Measurements from ENCODE around the gene TMEM43.

TMEM43 gene

DNA sequence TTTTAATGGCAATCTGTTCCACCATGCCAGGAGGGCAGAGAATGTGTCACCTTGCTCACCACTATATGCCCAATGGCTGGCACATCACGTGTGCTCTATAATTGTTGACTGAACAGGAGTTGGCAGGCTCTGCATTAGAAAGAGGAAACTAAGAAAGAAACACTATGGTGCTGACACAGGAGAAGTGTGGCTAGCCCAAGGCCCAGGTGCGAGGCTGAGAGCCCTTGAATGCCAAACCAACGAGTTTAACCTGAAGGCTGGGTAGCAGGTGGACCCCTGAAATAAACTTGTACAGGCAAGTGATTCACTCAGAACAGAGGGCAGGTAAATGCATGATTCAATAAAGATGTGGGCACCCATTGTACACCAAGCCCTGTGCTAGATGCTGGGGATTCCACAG is 2.6 kb upstream of the TMEM43 start:
- H3K9me3 ChIP-seq (ENCODE audit: control insufficient read depth in 2 of 2, low read length in 2 of 2), result no peaks in the 10 kb centered on the region
- no peaks in the 10 kb centered on the region for H3K27me3 ChIP-seq (ENCODE audit: control insufficient read depth in 2 of 2, insufficient read depth in 2 of 2, low read length in 2 of 2)
- peaks cover 9 to 22% of the 10 kb centered on the region in 2 donors for H3K36me3 ChIP-seq (ENCODE audit: control insufficient read depth in 2 of 2, insufficient read depth in 2 of 2, low read length in 2 of 2)
- no peak overlapping the region for H3K4me3 ChIP-seq (ENCODE audit: low read length in 2 of 2)
- H3K4me1 ChIP-seq (ENCODE audit: control insufficient read depth in 2 of 2, insufficient read depth in 2 of 2, low read length in 2 of 2), result peaks cover 24% of the 10 kb centered on the region in 2 donors
- H3K9ac ChIP-seq (ENCODE audit: low read depth in 1 of 2, low read length in 2 of 2), result no peak overlapping the region
- H3K27ac ChIP-seq (ENCODE audit: low read depth in 2 of 2, low read length in 2 of 2), result no peak overlapping the region

DNA sequence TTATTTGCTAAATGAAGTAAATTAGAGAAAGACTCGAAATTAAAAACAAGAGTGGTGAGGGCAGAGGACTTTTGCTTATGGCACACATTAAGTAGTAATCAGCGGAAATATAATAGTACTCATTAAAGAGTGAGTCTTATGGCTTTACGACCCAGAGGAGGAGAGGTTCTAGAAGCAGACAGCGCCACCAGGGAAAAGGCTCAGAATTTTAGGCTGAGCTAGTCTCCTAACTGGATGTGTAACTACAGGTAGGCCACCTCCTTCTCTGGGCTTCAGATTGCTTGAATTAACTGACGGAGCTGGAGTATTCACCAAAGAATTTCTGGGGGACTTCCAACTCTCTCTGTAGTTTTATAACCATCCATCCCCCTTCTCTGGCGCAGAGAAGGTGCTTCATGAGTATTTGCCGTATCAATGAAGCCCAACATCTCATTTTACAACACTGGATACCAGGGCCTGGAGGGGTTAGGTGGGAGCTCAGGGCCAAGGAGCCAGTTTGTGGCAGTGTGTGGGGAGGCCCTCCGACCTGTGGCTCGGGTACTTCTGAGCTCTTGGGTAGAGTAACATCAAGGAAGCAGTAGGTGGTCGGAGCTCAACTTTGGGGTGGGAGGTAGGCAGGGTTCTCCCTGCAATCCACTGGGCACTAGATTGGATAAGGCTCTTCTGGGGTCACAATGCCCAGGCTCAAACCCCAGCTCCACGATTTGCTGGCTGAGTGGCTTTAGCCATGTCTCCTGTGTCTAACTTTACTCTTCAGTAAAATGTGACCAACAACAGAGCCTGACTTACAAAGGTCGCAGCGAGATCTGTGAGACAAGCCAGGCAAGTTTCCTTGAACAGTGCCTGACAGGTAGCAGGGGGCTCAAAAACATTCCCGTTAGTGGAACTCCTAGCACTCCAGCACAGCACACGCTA is 1.3 kb upstream of the TMEM43 start:
- H3K4me3 ChIP-seq (ENCODE audit: low read length in 2 of 2), result peak overlapping the region; percentile 88 to 92
- peaks cover 9 to 27% of the 10 kb centered on the region in 2 donors for H3K36me3 ChIP-seq (ENCODE audit: control insufficient read depth in 2 of 2, insufficient read depth in 2 of 2, low read length in 2 of 2)
- H3K27me3 ChIP-seq (ENCODE audit: control insufficient read depth in 2 of 2, insufficient read depth in 2 of 2, low read length in 2 of 2), result no peaks in the 10 kb centered on the region
- H3K4me1 ChIP-seq (ENCODE audit: control insufficient read depth in 2 of 2, insufficient read depth in 2 of 2, low read length in 2 of 2), result peaks cover 24% of the 10 kb centered on the region in 2 donors
- no peaks in the 10 kb centered on the region for H3K9me3 ChIP-seq (ENCODE audit: control insufficient read depth in 2 of 2, low read length in 2 of 2)
- peak overlapping the region; percentile 77 to 94 for H3K9ac ChIP-seq (ENCODE audit: low read depth in 1 of 2, low read length in 2 of 2)
- H3K27ac ChIP-seq (ENCODE audit: low read depth in 2 of 2, low read length in 2 of 2), result peak overlapping the region; percentile 91 to 92

DNA sequence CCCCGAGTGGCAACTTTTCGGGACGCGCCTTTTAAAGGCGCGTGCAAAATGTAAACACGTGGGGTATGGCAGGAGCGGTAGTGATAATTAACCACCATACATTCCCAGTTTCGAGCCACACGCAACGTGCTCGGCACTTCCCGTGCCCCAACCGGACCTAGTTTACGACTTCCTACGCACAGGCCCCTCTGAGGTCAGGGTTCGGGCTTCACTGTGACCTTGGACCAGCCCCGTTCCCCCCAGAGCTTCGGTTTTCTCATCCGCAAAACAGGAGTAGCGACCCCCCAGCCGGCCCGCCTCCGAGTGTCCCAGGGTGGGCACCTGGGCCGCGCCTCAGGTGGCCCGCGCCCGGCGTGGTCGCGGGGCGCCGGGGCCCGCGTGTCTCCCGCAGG is 633 bp upstream of the TMEM43 start:
- Histone ChIP-seq H3K9ac (ENCODE audit: low read depth in 1 of 2, low read length in 2 of 2) (peak overlapping the region; percentile 77 to 94), H3K27me3 (ENCODE audit: control insufficient read depth in 2 of 2, insufficient read depth in 2 of 2, low read length in 2 of 2) (no peaks in the 10 kb centered on the region), H3K4me3 (ENCODE audit: low read length in 2 of 2) (peak overlapping the region; percentile 88 to 92), H3K36me3 (ENCODE audit: control insufficient read depth in 2 of 2, insufficient read depth in 2 of 2, low read length in 2 of 2) (peaks cover 13 to 26% of the 10 kb centered on the region in 2 donors), H3K9me3 (ENCODE audit: control insufficient read depth in 2 of 2, low read length in 2 of 2) (no peaks in the 10 kb centered on the region), H3K27ac (ENCODE audit: low read depth in 2 of 2, low read length in 2 of 2) (peak overlapping the region; percentile 91 to 92), H3K4me1 (ENCODE audit: control insufficient read depth in 2 of 2, insufficient read depth in 2 of 2, low read length in 2 of 2) (peaks cover 24% of the 10 kb centered on the region in 2 donors)

DNA sequence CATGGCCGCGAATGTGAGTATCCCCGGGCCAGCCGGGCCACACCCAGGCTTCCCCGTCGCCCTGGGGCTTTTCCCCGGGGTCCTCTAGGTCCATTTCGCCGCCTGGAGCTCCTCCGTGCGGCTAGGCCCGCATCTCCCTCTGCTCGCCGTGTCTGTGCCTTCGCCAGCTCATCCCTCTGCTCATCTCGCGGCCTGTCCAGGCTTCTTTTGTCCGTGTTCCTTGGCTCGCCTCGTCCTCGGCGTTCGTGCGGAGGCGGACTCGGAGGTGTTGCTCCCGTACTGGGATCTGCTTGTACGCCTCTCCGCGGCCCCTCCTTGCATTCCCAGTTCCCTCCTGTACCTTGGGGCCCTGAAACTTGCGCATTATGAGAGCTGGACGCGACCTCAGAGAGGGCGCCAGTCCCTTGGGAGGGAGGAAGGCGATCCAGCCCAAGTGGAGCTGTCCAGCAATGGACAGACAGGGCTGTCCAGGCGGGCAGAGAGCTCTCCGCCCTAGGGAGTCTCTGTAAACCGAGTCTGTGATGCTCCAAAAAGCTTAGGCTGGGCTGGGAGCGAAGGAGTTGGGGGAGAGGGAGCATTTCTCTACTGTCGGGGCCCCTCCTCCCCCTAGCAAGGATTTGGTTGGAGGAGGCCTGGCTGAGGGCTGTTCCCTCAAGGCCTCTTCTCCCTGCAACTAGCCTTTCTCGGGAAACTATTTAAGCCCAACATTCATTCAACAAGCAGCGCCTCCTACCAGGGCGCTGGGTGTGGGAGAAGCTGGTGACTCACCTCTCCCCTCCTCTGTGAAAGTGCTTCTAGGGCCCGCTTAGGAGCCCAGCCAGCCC is 553 bp downstream of the TMEM43 start:
- Histone ChIP-seq H3K4me1 (ENCODE audit: control insufficient read depth in 2 of 2, insufficient read depth in 2 of 2, low read length in 2 of 2) (peaks cover 24% of the 10 kb centered on the region in 2 donors), H3K4me3 (ENCODE audit: low read length in 2 of 2) (peak overlapping the region; percentile 88 to 92), H3K9ac (ENCODE audit: low read depth in 1 of 2, low read length in 2 of 2) (peak overlapping the region; percentile 93 to 94), H3K36me3 (ENCODE audit: control insufficient read depth in 2 of 2, insufficient read depth in 2 of 2, low read length in 2 of 2) (peaks cover 22 to 24% of the 10 kb centered on the region in 2 donors), H3K27ac (ENCODE audit: low read depth in 2 of 2, low read length in 2 of 2) (peak overlapping the region; percentile 91 to 92), H3K9me3 (ENCODE audit: control insufficient read depth in 2 of 2, low read length in 2 of 2) (no peaks in the 10 kb centered on the region), H3K27me3 (ENCODE audit: control insufficient read depth in 2 of 2, insufficient read depth in 2 of 2, low read length in 2 of 2) (no peaks in the 10 kb centered on the region)

DNA sequence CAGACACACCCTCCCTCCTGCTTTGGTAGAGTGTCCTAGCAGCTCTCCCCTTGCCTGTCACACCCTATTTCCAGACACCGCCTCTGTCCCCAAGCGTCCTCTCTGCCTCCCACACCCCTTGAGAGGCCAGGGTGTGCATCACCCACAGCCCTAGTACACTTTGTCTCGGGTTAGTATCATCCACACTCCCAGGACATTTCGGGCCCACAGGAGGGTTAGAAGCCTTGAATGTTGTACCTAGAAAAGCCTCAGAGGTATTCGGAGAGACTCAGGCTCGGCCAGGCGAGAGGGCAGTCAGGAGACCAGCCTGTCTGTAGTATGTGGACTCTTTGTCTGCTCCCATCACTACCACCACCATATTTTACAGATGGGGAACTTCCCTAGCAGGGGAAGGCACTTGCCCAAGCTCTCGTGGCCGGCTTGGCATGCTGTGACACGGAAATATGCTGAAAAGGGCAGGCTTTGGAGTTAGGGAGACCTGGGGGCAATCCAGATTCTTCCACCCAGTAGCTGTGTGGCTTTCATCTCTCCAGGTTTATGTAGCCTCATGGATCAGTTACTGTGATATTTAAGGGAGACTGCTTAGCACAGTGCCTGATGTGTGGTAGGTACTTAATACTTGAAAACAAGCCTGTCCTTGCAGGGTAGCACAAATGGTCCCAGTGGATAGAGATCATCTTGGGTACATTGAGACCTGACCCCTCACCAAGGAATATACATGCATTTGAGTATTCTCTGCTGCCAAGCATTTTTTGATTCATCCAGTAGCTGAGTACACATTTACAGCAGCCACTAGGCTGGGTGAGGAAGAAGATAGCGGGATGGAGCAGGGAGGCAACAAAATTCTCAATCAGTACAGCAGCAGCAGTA is 1.4 kb downstream of the TMEM43 start:
- Histone ChIP-seq H3K27ac (ENCODE audit: low read depth in 2 of 2, low read length in 2 of 2) (peak overlapping the region; percentile 91 to 92), H3K4me3 (ENCODE audit: low read length in 2 of 2) (peak overlapping the region; percentile 88 to 92), H3K4me1 (ENCODE audit: control insufficient read depth in 2 of 2, insufficient read depth in 2 of 2, low read length in 2 of 2) (peaks cover 24% of the 10 kb centered on the region in 2 donors), H3K9ac (ENCODE audit: low read depth in 1 of 2, low read length in 2 of 2) (peak overlapping the region; percentile 57 to 94), H3K36me3 (ENCODE audit: control insufficient read depth in 2 of 2, insufficient read depth in 2 of 2, low read length in 2 of 2) (peaks cover 29 to 32% of the 10 kb centered on the region in 2 donors), H3K9me3 (ENCODE audit: control insufficient read depth in 2 of 2, low read length in 2 of 2) (no peaks in the 10 kb centered on the region), H3K27me3 (ENCODE audit: control insufficient read depth in 2 of 2, insufficient read depth in 2 of 2, low read length in 2 of 2) (no peaks in the 10 kb centered on the region)

DNA sequence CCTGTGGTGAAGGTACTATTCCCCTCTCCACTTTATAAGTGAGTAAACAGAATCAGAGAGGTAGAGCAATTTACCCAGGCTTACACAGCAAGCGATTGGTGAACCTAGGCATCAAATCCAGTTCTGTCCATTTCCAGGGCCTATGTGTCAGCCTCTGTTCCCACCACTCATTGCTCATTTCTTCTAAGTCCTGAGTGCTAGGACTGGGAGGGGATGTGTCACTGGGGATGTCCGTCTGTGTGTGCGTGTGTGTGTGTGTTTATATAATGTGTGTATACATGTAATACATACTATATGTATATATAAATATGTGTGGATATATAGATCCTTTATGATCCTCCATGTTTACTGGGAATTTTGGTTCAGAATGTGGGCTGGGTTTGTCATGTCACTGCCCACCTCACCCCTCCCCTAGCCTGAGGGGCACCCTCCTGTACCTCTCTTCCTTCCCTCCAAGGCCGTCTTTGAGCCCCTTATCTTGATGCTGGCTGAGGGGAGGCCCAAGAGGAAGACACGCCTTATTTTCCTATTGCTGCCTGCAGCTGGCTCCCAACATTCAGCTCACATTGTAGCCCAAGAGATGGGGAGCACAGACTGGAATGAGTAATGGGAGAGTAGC is 2.1 kb downstream of the TMEM43 start:
- Histone ChIP-seq H3K36me3 (ENCODE audit: control insufficient read depth in 2 of 2, insufficient read depth in 2 of 2, low read length in 2 of 2) (peaks cover 29 to 39% of the 10 kb centered on the region in 2 donors), H3K4me1 (ENCODE audit: control insufficient read depth in 2 of 2, insufficient read depth in 2 of 2, low read length in 2 of 2) (peaks cover 24% of the 10 kb centered on the region in 2 donors), H3K27ac (ENCODE audit: low read depth in 2 of 2, low read length in 2 of 2) (peak overlapping the region in 1 of 2 donors; percentile 92), H3K4me3 (ENCODE audit: low read length in 2 of 2) (peak overlapping the region in 1 of 2 donors; percentile 92), H3K9me3 (ENCODE audit: control insufficient read depth in 2 of 2, low read length in 2 of 2) (no peaks in the 10 kb centered on the region), H3K9ac (ENCODE audit: low read depth in 1 of 2, low read length in 2 of 2) (peak overlapping the region in 1 of 2 donors; percentile 57), H3K27me3 (ENCODE audit: control insufficient read depth in 2 of 2, insufficient read depth in 2 of 2, low read length in 2 of 2) (no peaks in the 10 kb centered on the region)

DNA sequence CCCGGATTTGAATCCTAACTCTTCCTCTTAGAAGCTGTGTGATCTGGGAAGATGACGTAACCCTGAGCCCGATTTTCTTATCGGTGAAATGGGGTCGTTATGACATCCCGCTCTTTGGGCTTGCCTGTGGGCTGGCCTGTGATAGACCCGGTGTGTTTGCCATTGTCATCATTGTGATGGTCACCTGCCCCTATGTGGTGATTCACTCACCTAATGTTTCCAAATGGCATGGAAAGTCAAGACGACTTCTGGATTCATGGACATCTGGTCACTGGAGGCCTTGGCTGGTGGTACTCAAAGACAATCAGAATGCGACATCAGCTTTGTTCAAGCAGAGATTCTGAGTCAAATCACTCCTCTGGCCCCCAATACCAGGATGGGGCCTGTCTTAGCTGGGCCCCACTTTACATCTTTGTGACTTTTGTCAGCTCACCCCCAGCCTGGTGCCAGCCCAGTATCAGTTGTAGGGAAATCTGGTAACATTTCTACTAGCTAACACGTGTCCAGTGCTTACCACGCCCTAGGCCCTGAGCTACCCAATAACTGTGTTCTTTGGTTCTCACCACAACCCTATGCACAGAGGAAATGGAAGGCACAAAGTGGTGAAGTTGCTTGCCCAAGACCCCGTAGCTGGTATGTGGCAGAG is 2.8 kb downstream of the TMEM43 start:
- Histone ChIP-seq H3K4me3 (ENCODE audit: low read length in 2 of 2) (no peak overlapping the region), H3K27me3 (ENCODE audit: control insufficient read depth in 2 of 2, insufficient read depth in 2 of 2, low read length in 2 of 2) (no peaks in the 10 kb centered on the region), H3K36me3 (ENCODE audit: control insufficient read depth in 2 of 2, insufficient read depth in 2 of 2, low read length in 2 of 2) (peaks cover 36 to 45% of the 10 kb centered on the region in 2 donors), H3K4me1 (ENCODE audit: control insufficient read depth in 2 of 2, insufficient read depth in 2 of 2, low read length in 2 of 2) (peaks cover 24 to 25% of the 10 kb centered on the region in 2 donors), H3K27ac (ENCODE audit: low read depth in 2 of 2, low read length in 2 of 2) (no peak overlapping the region), H3K9me3 (ENCODE audit: control insufficient read depth in 2 of 2, low read length in 2 of 2) (no peaks in the 10 kb centered on the region), H3K9ac (ENCODE audit: low read depth in 1 of 2, low read length in 2 of 2) (no peak overlapping the region)

DNA sequence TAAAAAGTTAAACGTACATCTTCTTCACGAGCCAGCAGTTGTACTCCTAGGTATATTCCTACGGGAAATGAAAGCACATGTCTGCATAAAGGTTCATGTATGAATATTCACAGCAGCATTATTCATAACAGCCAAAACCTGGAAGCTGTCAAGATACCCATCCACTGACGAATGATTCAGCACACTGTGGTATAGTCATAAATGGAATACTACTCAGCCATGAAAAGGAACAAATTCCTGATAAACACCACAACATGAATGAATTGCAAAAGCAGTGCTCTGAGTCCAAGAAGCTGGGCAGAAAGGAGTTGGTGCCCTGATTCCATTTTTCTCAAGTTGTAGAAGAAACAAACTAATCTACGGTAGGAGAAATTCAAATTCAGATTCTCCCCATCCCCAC is 3.9 kb downstream of the TMEM43 start:
- Histone ChIP-seq H3K27me3 (ENCODE audit: control insufficient read depth in 2 of 2, insufficient read depth in 2 of 2, low read length in 2 of 2) (no peaks in the 10 kb centered on the region), H3K36me3 (ENCODE audit: control insufficient read depth in 2 of 2, insufficient read depth in 2 of 2, low read length in 2 of 2) (peaks cover 38 to 54% of the 10 kb centered on the region in 2 donors), H3K27ac (ENCODE audit: low read depth in 2 of 2, low read length in 2 of 2) (no peak overlapping the region), H3K9me3 (ENCODE audit: control insufficient read depth in 2 of 2, low read length in 2 of 2) (no peaks in the 10 kb centered on the region), H3K4me3 (ENCODE audit: low read length in 2 of 2) (no peak overlapping the region), H3K4me1 (ENCODE audit: control insufficient read depth in 2 of 2, insufficient read depth in 2 of 2, low read length in 2 of 2) (peaks cover 27 to 31% of the 10 kb centered on the region in 2 donors), H3K9ac (ENCODE audit: low read depth in 1 of 2, low read length in 2 of 2) (no peak overlapping the region)

DNA sequence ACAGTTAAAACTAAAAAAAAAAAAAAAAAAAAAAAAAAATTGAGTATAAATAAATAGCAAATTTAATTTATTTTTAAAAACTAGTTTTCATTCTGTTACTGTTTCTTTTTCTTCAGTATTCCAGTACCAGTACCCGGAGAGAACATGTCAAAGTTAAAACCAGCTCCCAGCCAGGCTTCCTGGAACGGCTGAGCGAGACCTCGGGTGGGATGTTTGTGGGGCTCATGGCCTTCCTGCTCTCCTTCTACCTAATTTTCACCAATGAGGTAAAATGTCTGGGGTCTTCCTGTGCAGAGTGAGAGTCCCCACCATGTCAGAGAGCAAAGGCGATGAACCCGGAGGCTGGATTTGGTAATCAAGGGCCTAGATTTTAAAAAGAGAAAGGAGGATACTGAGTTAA is 4.4 kb downstream of the TMEM43 start:
- Histone ChIP-seq H3K4me1 (ENCODE audit: control insufficient read depth in 2 of 2, insufficient read depth in 2 of 2, low read length in 2 of 2) (peaks cover 24 to 27% of the 10 kb centered on the region in 2 donors), H3K36me3 (ENCODE audit: control insufficient read depth in 2 of 2, insufficient read depth in 2 of 2, low read length in 2 of 2) (peaks cover 43 to 60% of the 10 kb centered on the region in 2 donors), H3K9ac (ENCODE audit: low read depth in 1 of 2, low read length in 2 of 2) (no peak overlapping the region), H3K4me3 (ENCODE audit: low read length in 2 of 2) (no peak overlapping the region), H3K27me3 (ENCODE audit: control insufficient read depth in 2 of 2, insufficient read depth in 2 of 2, low read length in 2 of 2) (no peaks in the 10 kb centered on the region), H3K9me3 (ENCODE audit: control insufficient read depth in 2 of 2, low read length in 2 of 2) (no peaks in the 10 kb centered on the region), H3K27ac (ENCODE audit: low read depth in 2 of 2, low read length in 2 of 2) (no peak overlapping the region)

Data from mucosa of rectum (tissue), 2 donors.